ENCODE data around the gene C4orf50. TPM values are rescaled to one million over a fixed set of nuclear protein-coding genes. Genes with fewer than 3 reads are reported as not detected.

The C4orf50 gene
- total RNA-seq, 1 experiment from 2014 or later, result 0.17 TPM

DNA sequence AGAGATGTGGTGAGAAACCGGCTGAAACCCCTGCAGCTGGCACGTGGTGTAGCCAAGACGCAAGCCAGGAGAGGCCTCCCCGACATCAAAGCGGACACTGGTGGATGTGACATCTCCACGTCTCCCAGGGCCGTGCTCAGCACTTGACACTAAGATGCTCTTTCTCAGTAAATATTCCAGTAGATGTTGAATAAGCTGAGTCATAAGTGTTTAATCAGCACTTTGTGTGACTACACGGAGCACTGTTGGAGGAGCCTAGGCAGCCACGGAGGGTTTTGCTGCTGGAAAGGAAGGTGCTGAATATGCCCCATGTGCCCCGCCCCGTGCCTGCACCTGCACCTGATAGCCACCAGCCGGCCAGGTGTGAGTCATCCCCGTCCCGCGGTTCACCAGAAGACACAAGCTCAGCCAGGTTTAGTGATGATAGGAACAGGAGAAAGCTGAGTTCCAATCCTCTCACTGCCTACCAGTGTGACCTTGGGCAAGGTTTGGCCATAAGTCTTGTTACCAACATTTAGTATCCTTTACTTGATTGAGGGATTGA, 29.0 kb upstream of the C4orf50 start:
- H2BK12ac ChIP-seq (ENCODE audit: insufficient read length, low read depth, low read length), result no peak overlapping the region
- H2BK15ac ChIP-seq (ENCODE audit: low read depth, low read length), result no peak overlapping the region
- H3K4me1 ChIP-seq (ENCODE audit: insufficient read depth, low read length), result no peaks in the 10 kb centered on the region
- H3K9me3 ChIP-seq (ENCODE audit: control insufficient read depth, low read depth, low read length), result no peaks in the 10 kb centered on the region
- H3K4me2 ChIP-seq (ENCODE audit: insufficient read depth, insufficient read length, low read length), result no peak overlapping the region
- H3K56ac ChIP-seq (ENCODE audit: insufficient read length, low read depth, low read length), result no peak overlapping the region
- H2AK5ac ChIP-seq (ENCODE audit: insufficient read length, low read length), result no peak overlapping the region
- H3K4me3 Mint-ChIP-seq, result no peak overlapping the region
- no peak overlapping the region for H3K23ac ChIP-seq (ENCODE audit: insufficient read length, low read depth, low read length)
- WGBS (ENCODE audit: extremely low coverage, insufficient read length, low lambda C conversion rate), result no CpG with 5 or more reads among the region's 15 CpGs
- no peak overlapping the region for H4K8ac ChIP-seq (replicated peaks; ENCODE audit: insufficient read length, low read depth, low read length)
- H3K27ac Mint-ChIP-seq, result no peak overlapping the region
- H4K5ac ChIP-seq (ENCODE audit: insufficient read length, low read depth, low read length), result no peak overlapping the region
- no peaks in the 10 kb centered on the region for H4K20me1 ChIP-seq (ENCODE audit: control insufficient read depth, insufficient read depth, insufficient read length)
- H2BK20ac ChIP-seq (ENCODE audit: low read depth, low read length, poor library complexity, severe bottlenecking), result no peak overlapping the region
- H3K79me2 ChIP-seq (ENCODE audit: insufficient read depth, low read length), result no peaks in the 10 kb centered on the region
- no peak overlapping the region for H3K18ac ChIP-seq (ENCODE audit: insufficient read length, low read depth, low read length)
- H2AFZ ChIP-seq (ENCODE audit: low read length), result no peak overlapping the region
- no peak overlapping the region for H4K91ac ChIP-seq (ENCODE audit: insufficient read length, low read depth, low read length)
- H2BK5ac ChIP-seq (ENCODE audit: insufficient read length, low read length), result no peak overlapping the region
- H3K27ac ChIP-seq (ENCODE audit: insufficient read length, low read depth, low read length), result no peak overlapping the region
- peaks cover 4 to 8% of the 10 kb centered on the region in 2 experiments; a peak in 3 of 4 replicates for H3K4me1 Mint-ChIP-seq
- no peaks in the 10 kb centered on the region for H3K27me3 ChIP-seq (ENCODE audit: insufficient read depth, low read length)
- H3K27me3 Mint-ChIP-seq (ENCODE audit: low read depth), result peaks cover 5% of the 10 kb centered on the region; the same call in 1 of the 2 replicates
- H3K4ac ChIP-seq (ENCODE audit: low read depth, low read length), result no peak overlapping the region
- no peaks in the 10 kb centered on the region for H3K9me3 Mint-ChIP-seq
- no peaks in the 10 kb centered on the region for H3K36me3 Mint-ChIP-seq (ENCODE audit: insufficient read depth in 1 of 3, low read depth in 3 of 3)
- peak; percentile 69 for DNase-seq
- no peaks in the 10 kb centered on the region for H3K23me2 ChIP-seq (ENCODE audit: insufficient read length, low read depth, low read length, poor library complexity, severe bottlenecking)
- TF ChIP-seq, protein P1, sequence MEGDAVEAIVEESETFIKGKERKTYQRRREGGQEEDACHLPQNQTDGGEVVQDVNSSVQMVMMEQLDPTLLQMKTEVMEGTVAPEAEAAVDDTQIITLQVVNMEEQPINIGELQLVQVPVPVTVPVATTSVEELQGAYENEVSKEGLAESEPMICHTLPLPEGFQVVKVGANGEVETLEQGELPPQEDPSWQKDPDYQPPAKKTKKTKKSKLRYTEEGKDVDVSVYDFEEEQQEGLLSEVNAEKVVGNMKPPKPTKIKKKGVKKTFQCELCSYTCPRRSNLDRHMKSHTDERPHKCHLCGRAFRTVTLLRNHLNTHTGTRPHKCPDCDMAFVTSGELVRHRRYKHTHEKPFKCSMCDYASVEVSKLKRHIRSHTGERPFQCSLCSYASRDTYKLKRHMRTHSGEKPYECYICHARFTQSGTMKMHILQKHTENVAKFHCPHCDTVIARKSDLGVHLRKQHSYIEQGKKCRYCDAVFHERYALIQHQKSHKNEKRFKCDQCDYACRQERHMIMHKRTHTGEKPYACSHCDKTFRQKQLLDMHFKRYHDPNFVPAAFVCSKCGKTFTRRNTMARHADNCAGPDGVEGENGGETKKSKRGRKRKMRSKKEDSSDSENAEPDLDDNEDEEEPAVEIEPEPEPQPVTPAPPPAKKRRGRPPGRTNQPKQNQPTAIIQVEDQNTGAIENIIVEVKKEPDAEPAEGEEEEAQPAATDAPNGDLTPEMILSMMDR (conservative IDR thresholded peaks at IDR 0.05), result peak; percentile 42; the same call in 2 of the 3 replicates
- no peak overlapping the region for H2BK120ac ChIP-seq (ENCODE audit: low read depth, low read length, poor library complexity, severe bottlenecking)
- H3K9ac ChIP-seq (ENCODE audit: extremely low read depth, insufficient read length, low read length), result no peak overlapping the region
- no peaks in the 10 kb centered on the region for H3K79me1 ChIP-seq (ENCODE audit: insufficient read depth, low read depth, low read length, poor library complexity, severe bottlenecking)
- no peak overlapping the region for H3T11ph ChIP-seq (ENCODE audit: low read length)
- no peak overlapping the region for H3K14ac ChIP-seq (ENCODE audit: insufficient read depth, low read length)

Measured in H9 (cell line).